ENCODE data around the gene RAB4A. TPM values are rescaled to one million over a fixed set of nuclear protein-coding genes. Genes with fewer than 3 reads are reported as not detected.

RAB4A gene
- total RNA-seq, 1 donor from 2014 or later: 44.1 TPM

GRCh38 chr1:229260297-229260696, 10.6 kb upstream of the RAB4A start:
- no peaks in the 10 kb centered on the region for H3K36me3 ChIP-seq
- peaks cover 7% of the 10 kb centered on the region for H3K27me3 Mint-ChIP-seq (ENCODE audit: insufficient read depth, low read depth)
- no peak overlapping the region for H2AFZ ChIP-seq (replicated peaks)
- no peak overlapping the region for H3K27ac ChIP-seq
- peaks cover 4% of the 10 kb centered on the region for H3K36me3 Mint-ChIP-seq
- H3K9ac ChIP-seq: no peak overlapping the region
- H3K9me3 ChIP-seq (ENCODE audit: low read depth): no peaks in the 10 kb centered on the region
- no peaks in the 10 kb centered on the region for H3K27me3 ChIP-seq
- H3K4me3 ChIP-seq: no peak overlapping the region
- H3K4me3 Mint-ChIP-seq: no peak overlapping the region
- no peak overlapping the region for H3K4me2 ChIP-seq
- no peaks in the 10 kb centered on the region for H3K79me2 ChIP-seq (ENCODE audit: low read depth)
- peaks cover 5% of the 10 kb centered on the region for H3K9me3 Mint-ChIP-seq
- H3K4me1 ChIP-seq: no peaks in the 10 kb centered on the region
- H4K20me1 ChIP-seq (ENCODE audit: low read depth): no peaks in the 10 kb centered on the region
- H3K4me1 Mint-ChIP-seq: peaks cover 16% of the 10 kb centered on the region
- TF ChIP-seq EZH2phosphoT487 (IDR thresholded peaks at IDR 0.05) (no peak), CTCF (IDR thresholded peaks at IDR 0.05) (no peak), EZH2 (IDR thresholded peaks at IDR 0.05) (no peak)
- H3F3A ChIP-seq (ENCODE audit: low read depth): peaks cover 11% of the 10 kb centered on the region
- no peak for DNase-seq (ENCODE audit: low spot score)
- no peak overlapping the region for H3K27ac Mint-ChIP-seq

- Histone ChIP-seq H3F3A (ENCODE audit: low read depth) (peaks cover 11% of the 10 kb centered on the region), H3K4me3 (no peak overlapping the region), H3K9me3 (ENCODE audit: low read depth) (no peaks in the 10 kb centered on the region), H2AFZ (replicated peaks) (no peak overlapping the region), H3K4me2 (no peak overlapping the region), H3K4me1 (no peaks in the 10 kb centered on the region), H3K79me2 (ENCODE audit: low read depth) (no peaks in the 10 kb centered on the region), H3K27ac (no peak overlapping the region), H3K36me3 (no peaks in the 10 kb centered on the region), H4K20me1 (ENCODE audit: low read depth) (no peaks in the 10 kb centered on the region), H3K27me3 (no peaks in the 10 kb centered on the region), H3K9ac (no peak overlapping the region)
- no peak for DNase-seq (ENCODE audit: low spot score)
- H3K9me3 Mint-ChIP-seq: peaks cover 13% of the 10 kb centered on the region
- H3K27me3 Mint-ChIP-seq (ENCODE audit: insufficient read depth, low read depth): peaks cover 6% of the 10 kb centered on the region
- peaks cover 12% of the 10 kb centered on the region for H3K4me1 Mint-ChIP-seq
- no peak overlapping the region for H3K4me3 Mint-ChIP-seq
- H3K36me3 Mint-ChIP-seq: peaks cover 9% of the 10 kb centered on the region
- no peak overlapping the region for H3K27ac Mint-ChIP-seq
- TF ChIP-seq EZH2phosphoT487 (IDR thresholded peaks at IDR 0.05): no peak
- TF ChIP-seq CTCF (IDR thresholded peaks at IDR 0.05): no peak
- TF ChIP-seq EZH2 (IDR thresholded peaks at IDR 0.05): no peak
These were observed 8.7 kb upstream of the RAB4A start for GRCh38 chr1:229262239-229262638.

GRCh38 chr1:229263254-229263653, 7.7 kb upstream of the RAB4A start:
- Histone ChIP-seq H3K9me3 (ENCODE audit: low read depth) (no peaks in the 10 kb centered on the region), H3K36me3 (no peaks in the 10 kb centered on the region), H3K27ac (no peak overlapping the region), H3K4me1 (no peaks in the 10 kb centered on the region), H3F3A (ENCODE audit: low read depth) (peaks cover 10% of the 10 kb centered on the region), H3K9ac (no peak overlapping the region), H4K20me1 (ENCODE audit: low read depth) (no peaks in the 10 kb centered on the region), H3K4me2 (no peak overlapping the region), H3K79me2 (ENCODE audit: low read depth) (no peaks in the 10 kb centered on the region), H2AFZ (replicated peaks) (no peak overlapping the region), H3K27me3 (no peaks in the 10 kb centered on the region), H3K4me3 (no peak overlapping the region)
- TF ChIP-seq EZH2 (IDR thresholded peaks at IDR 0.05): no peak
- no peak for TF ChIP-seq EZH2phosphoT487 (IDR thresholded peaks at IDR 0.05)
- TF ChIP-seq CTCF (IDR thresholded peaks at IDR 0.05): no peak
- no peak overlapping the region for H3K4me3 Mint-ChIP-seq
- H3K27me3 Mint-ChIP-seq (ENCODE audit: insufficient read depth, low read depth): peaks cover 3% of the 10 kb centered on the region
- no peak overlapping the region for H3K27ac Mint-ChIP-seq
- H3K36me3 Mint-ChIP-seq: peaks cover 13% of the 10 kb centered on the region
- peaks cover 7% of the 10 kb centered on the region for H3K4me1 Mint-ChIP-seq
- DNase-seq (ENCODE audit: low spot score): no peak
- peaks cover 13% of the 10 kb centered on the region for H3K9me3 Mint-ChIP-seq
